GM23338 (cell line): ENCODE results near the gene PLEKHG4. TPM values are rescaled to one million over a fixed set of nuclear protein-coding genes. Genes with fewer than 3 reads are reported as not detected.

ENCODE experiments used
- ATAC-seq: fragments of 200-7000 bp; cut with Tn5 transposase; 3 replicates; pipeline ENCODE4 v1.9.1; 2020
- DNase-seq: peaks from one replicate; pipeline ENCODE4 v3.0.0-alpha.2; 2015; ENCODE audit warnings: low spot score
- H2AFZ ChIP-seq: fragments of 200-600 bp; sonication (generic); 2 replicates; pipeline ENCODE4 v1.8.0; 2016; ENCODE audit warnings: antibody characterized with exemption, mild to moderate bottlenecking, moderate library complexity
- H3F3A ChIP-seq: fragments of 200-600 bp; sonication (generic); replicated peaks from 2 replicates; pipeline ENCODE4 v1.8.0; 2017; ENCODE audit warnings: antibody characterized with exemption, mixed run types, low read depth
- H3K27ac ChIP-seq: fragments of 200-600 bp; sonication (generic); 2 replicates; pipeline ENCODE4 v1.6.1; 2016; ENCODE audit warnings: low read depth
- H3K27me3 ChIP-seq: fragments of 200-600 bp; sonication (generic); 2 replicates; pipeline ENCODE4 v1.8.0; 2016; ENCODE audit warnings: mild to moderate bottlenecking, mixed run types, moderate library complexity; ENCODE audit not compliant: insufficient read depth
- H3K36me3 ChIP-seq: fragments of 200-600 bp; sonication (generic); 2 replicates; pipeline ENCODE4 v1.8.0; 2016; ENCODE audit warnings: mild to moderate bottlenecking; ENCODE audit not compliant: insufficient read depth
- H3K4me1 ChIP-seq: fragments of 200-600 bp; sonication (generic); 2 replicates; pipeline ENCODE4 v1.8.0; 2016; ENCODE audit warnings: mild to moderate bottlenecking, moderate library complexity; ENCODE audit not compliant: insufficient read depth
- H3K4me2 ChIP-seq: fragments of 200-600 bp; sonication (generic); 2 replicates; pipeline ENCODE4 v1.7.1; 2017; ENCODE audit warnings: mixed run types
- H3K4me3 ChIP-seq: fragments of 200-600 bp; sonication (generic); 2 replicates; pipeline ENCODE4 v1.6.1; 2016; ENCODE audit warnings: mixed run types
- H3K79me2 ChIP-seq: fragments of 200-600 bp; sonication (generic); replicated peaks from 2 replicates; pipeline ENCODE4 v1.8.0; 2017; ENCODE audit warnings: mild to moderate bottlenecking; ENCODE audit not compliant: insufficient read depth
- H3K9me2 ChIP-seq: fragments of 200-600 bp; sonication (generic); 2 replicates; pipeline ENCODE4 v1.8.0; 2017; ENCODE audit not compliant: insufficient read depth
- H4K20me1 ChIP-seq: fragments of 200-600 bp; sonication (generic); replicated peaks from 2 replicates; pipeline ENCODE4 v1.8.0; 2017; ENCODE audit warnings: mild to moderate bottlenecking; ENCODE audit not compliant: insufficient read depth
- H3K27ac Mint-ChIP-seq: 2 replicates; pipeline ENCODE4 v1.8.0; 2020; ENCODE audit warnings: inconsistent platforms, mild to moderate bottlenecking, moderate library complexity, mixed read lengths
- H3K27me3 Mint-ChIP-seq: 3 replicates; pipeline ENCODE4 v1.8.0; 2022; ENCODE audit warnings: low read depth, mild to moderate bottlenecking, moderate library complexity, mixed read lengths, inconsistent platforms; ENCODE audit not compliant: insufficient read depth, poor library complexity
- H3K36me3 Mint-ChIP-seq: 3 replicates; pipeline ENCODE4 v1.8.0; 2021; ENCODE audit warnings: low read depth, mild to moderate bottlenecking, inconsistent platforms, moderate library complexity, mixed read lengths
- H3K4me1 Mint-ChIP-seq: 3 replicates; pipeline ENCODE4 v1.8.0; 2020; ENCODE audit warnings: mild to moderate bottlenecking, inconsistent platforms, mixed read lengths
- H3K4me3 Mint-ChIP-seq: 3 replicates; pipeline ENCODE4 v1.8.0; 2021; ENCODE audit warnings: moderate library complexity, mild to moderate bottlenecking, inconsistent platforms, mixed read lengths
- H3K9me3 Mint-ChIP-seq: 3 replicates; pipeline ENCODE4 v1.8.0; 2020; ENCODE audit warnings: moderate library complexity, mild to moderate bottlenecking, inconsistent platforms, mixed read lengths
- CREB1 ChIP-seq: fragments of 250-450 bp; sonication (Bioruptor Pico); IDR thresholded peaks from 2 replicates; pipeline ENCODE4 v1.5.0; 2020; ENCODE audit warnings: low read depth, mild to moderate bottlenecking, moderate library complexity
- EZH2 ChIP-seq: fragments of 200-600 bp; sonication (generic); IDR thresholded peaks from one replicate; pipeline ENCODE4 v1.8.0; 2017; ENCODE audit warnings: antibody characterized with exemption, mild to moderate bottlenecking, low read depth; ENCODE audit not compliant: unreplicated experiment
- JUNB ChIP-seq: IDR thresholded peaks from one replicate; pipeline ENCODE4 v1.6.1; 2016; ENCODE audit warnings: antibody characterized with exemption; ENCODE audit not compliant: unreplicated experiment
- NANOG ChIP-seq: IDR thresholded peaks from 2 replicates; pipeline ENCODE4 v1.6.1; 2016; ENCODE audit warnings: antibody characterized with exemption, borderline replicate concordance
- POLR2AphosphoS5 ChIP-seq: IDR thresholded peaks from 2 replicates; pipeline ENCODE4 v1.6.1; 2016; ENCODE audit warnings: antibody characterized with exemption, low read depth
- ZNF114 ChIP-seq: fragments of 250-450 bp; sonication (Bioruptor Pico); IDR thresholded peaks from 2 replicates; pipeline ENCODE4 v1.5.0; 2020; ENCODE audit warnings: mild to moderate bottlenecking, moderate library complexity
- polyA plus RNA-seq: library from polyadenylated mRNA; unstranded; fragments of >200 nt; fragmentation: Nextera tagmentation; extraction: Ambion mirVana; gene quantifications from 2 replicates; pipeline ENCODE4 v1.2.1, GENCODE V29; 2016
- total RNA-seq: library from RNA; depleted of rRNA; stranded (reverse); fragments of >200 nt; shearing (Covaris generic); gene quantifications from 2 replicates; pipeline ENCODE4 v1.2.3, GENCODE V29; 2014
- TF ChIP-seq, protein P1 (sequence below): IDR thresholded peaks from one replicate; pipeline ENCODE4 v1.6.1; 2018; ENCODE audit warnings: antibody characterized with exemption; ENCODE audit not compliant: unreplicated experiment
- TF ChIP-seq, protein P2 (sequence below): fragments of 250-450 bp; sonication (Bioruptor Pico); IDR thresholded peaks from 2 replicates; pipeline ENCODE4 v1.5.0; 2020; ENCODE audit warnings: mild to moderate bottlenecking, moderate library complexity
- TF ChIP-seq, protein P3 (sequence below), 2 experiments: fragments of 200-600 bp in 1 of 2; sonication (generic) in 1 of 2; conservative IDR thresholded peaks; 2 replicates each; pipeline versions ENCODE4 v1.5.1 to v1.6.1; 2016 to 2017; ENCODE audit warnings: antibody characterized with exemption in 2 of 2, low read depth in 2 of 2, mild to moderate bottlenecking in 2 of 2, moderate library complexity in 1 of 2
- TF ChIP-seq, protein P4 (sequence below): IDR thresholded peaks from 2 replicates; pipeline ENCODE4 v1.6.1; 2016; ENCODE audit warnings: antibody characterized with exemption

The PLEKHG4 gene
- total and polyA plus RNA-seq, 2 experiments from 2014 or later, result 3.2 to 10.3 TPM

DNA sequence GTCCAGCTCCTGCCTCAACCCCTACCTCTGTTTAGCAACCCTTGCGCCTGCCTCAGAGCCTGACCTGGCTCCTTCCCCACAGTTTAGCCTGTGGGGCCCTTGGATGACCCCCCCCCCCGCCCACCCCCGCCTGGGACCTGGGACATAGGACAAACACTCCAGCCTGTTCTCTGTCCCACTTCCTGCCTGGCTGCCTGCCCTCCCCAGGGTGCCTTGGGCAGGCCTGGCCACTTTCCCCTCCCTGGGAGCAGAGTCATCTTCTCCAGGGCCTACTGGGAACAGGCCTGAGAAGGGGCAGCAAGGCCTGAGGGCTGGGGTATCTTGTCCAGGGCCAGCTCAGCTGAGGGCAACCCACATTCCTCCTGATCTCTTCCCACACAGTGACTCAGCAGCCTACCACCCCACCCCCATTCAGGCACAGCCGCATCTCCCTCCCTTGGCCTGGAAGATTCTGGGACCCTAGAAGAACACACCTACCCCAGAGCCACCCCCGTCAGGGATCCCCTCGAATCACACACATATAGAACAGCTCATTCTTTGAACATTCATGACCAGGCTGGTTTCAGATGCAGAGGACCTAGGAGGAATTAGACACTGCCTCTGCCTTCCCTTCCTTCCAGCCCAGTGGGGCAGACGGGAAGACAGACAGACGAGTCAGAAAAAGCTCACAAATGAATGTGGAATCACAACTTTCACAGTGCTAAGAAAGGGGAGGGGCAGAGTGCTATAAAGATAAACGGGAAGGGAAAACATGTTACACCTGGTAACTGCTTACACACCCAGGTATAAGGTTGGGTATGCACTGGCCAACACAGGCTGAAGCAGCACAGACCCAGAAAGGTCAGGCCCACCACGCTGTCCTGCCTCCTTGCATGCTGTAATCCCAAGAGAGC lies 38.1 kb upstream of the PLEKHG4 start (continued):
- TF ChIP-seq, protein P1, sequence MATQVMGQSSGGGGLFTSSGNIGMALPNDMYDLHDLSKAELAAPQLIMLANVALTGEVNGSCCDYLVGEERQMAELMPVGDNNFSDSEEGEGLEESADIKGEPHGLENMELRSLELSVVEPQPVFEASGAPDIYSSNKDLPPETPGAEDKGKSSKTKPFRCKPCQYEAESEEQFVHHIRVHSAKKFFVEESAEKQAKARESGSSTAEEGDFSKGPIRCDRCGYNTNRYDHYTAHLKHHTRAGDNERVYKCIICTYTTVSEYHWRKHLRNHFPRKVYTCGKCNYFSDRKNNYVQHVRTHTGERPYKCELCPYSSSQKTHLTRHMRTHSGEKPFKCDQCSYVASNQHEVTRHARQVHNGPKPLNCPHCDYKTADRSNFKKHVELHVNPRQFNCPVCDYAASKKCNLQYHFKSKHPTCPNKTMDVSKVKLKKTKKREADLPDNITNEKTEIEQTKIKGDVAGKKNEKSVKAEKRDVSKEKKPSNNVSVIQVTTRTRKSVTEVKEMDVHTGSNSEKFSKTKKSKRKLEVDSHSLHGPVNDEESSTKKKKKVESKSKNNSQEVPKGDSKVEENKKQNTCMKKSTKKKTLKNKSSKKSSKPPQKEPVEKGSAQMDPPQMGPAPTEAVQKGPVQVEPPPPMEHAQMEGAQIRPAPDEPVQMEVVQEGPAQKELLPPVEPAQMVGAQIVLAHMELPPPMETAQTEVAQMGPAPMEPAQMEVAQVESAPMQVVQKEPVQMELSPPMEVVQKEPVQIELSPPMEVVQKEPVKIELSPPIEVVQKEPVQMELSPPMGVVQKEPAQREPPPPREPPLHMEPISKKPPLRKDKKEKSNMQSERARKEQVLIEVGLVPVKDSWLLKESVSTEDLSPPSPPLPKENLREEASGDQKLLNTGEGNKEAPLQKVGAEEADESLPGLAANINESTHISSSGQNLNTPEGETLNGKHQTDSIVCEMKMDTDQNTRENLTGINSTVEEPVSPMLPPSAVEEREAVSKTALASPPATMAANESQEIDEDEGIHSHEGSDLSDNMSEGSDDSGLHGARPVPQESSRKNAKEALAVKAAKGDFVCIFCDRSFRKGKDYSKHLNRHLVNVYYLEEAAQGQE, result no peak
- no peak for TF ChIP-seq CREB1
- no peak for TF ChIP-seq JUNB

DNA sequence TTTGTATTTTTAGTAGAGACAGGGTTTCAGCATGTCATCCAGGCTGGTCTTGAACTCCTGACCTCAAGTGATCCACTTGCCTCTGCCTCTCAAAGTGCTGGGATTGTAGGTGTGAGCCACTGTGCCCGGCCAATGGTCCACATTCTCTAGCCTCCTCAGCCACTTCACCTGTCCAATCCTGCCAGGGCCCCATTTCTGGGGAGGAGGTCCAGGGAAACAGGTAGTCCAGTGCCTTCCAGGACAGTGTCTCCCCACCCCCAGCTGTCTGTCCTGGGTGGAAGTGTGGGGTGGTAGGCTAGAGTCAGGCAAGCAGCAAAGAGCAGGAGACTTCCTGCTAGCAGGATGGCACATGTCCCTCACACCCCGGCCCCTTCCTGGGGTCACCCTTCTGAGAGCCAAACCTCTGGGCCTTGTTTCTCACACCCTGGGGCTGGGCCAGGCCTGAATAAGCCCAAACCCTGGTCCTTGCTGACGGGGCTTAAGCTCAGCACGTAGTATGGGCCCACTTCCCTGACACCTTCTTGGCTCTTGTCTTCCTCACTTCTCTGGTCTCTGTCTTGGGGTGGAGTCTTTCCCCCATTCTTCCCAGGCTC lies 37.1 kb upstream of the PLEKHG4 start:
- peaks cover 41% of the 10 kb centered on the region for H3K4me1 Mint-ChIP-seq
- no peak overlapping the region for H3K4me2 ChIP-seq
- no peaks in the 10 kb centered on the region for H3K27me3 ChIP-seq
- no peaks in the 10 kb centered on the region; the same call in 1 of the 2 replicates for H4K20me1 ChIP-seq
- H3K27ac Mint-ChIP-seq, result no peak overlapping the region; the same call in 1 of the 2 replicates
- ATAC-seq (no peak), DNase-seq (no peak)
- peaks cover 22% of the 10 kb centered on the region for H3K4me1 ChIP-seq
- H2AFZ ChIP-seq, result no peak overlapping the region
- no peak overlapping the region; the same call in 2 of the 3 replicates for H3K4me3 Mint-ChIP-seq
- peaks cover 12% of the 10 kb centered on the region for H3K27me3 Mint-ChIP-seq
- no peak overlapping the region for H3K4me3 ChIP-seq
- peaks cover 28% of the 10 kb centered on the region for H3K36me3 Mint-ChIP-seq
- no peaks in the 10 kb centered on the region; the same call in 2 of the 3 replicates for H3K9me3 Mint-ChIP-seq
- H3K79me2 ChIP-seq, result peaks cover 36% of the 10 kb centered on the region
- H3F3A ChIP-seq, result peaks cover 15% of the 10 kb centered on the region; the same call in 1 of the 2 replicates
- H3K27ac ChIP-seq, result no peak overlapping the region
- no peaks in the 10 kb centered on the region for H3K36me3 ChIP-seq
- H3K9me2 ChIP-seq, result no peaks in the 10 kb centered on the region
- no peak for TF ChIP-seq JUNB
- TF ChIP-seq EZH2, result no peak
- TF ChIP-seq, protein P2, sequence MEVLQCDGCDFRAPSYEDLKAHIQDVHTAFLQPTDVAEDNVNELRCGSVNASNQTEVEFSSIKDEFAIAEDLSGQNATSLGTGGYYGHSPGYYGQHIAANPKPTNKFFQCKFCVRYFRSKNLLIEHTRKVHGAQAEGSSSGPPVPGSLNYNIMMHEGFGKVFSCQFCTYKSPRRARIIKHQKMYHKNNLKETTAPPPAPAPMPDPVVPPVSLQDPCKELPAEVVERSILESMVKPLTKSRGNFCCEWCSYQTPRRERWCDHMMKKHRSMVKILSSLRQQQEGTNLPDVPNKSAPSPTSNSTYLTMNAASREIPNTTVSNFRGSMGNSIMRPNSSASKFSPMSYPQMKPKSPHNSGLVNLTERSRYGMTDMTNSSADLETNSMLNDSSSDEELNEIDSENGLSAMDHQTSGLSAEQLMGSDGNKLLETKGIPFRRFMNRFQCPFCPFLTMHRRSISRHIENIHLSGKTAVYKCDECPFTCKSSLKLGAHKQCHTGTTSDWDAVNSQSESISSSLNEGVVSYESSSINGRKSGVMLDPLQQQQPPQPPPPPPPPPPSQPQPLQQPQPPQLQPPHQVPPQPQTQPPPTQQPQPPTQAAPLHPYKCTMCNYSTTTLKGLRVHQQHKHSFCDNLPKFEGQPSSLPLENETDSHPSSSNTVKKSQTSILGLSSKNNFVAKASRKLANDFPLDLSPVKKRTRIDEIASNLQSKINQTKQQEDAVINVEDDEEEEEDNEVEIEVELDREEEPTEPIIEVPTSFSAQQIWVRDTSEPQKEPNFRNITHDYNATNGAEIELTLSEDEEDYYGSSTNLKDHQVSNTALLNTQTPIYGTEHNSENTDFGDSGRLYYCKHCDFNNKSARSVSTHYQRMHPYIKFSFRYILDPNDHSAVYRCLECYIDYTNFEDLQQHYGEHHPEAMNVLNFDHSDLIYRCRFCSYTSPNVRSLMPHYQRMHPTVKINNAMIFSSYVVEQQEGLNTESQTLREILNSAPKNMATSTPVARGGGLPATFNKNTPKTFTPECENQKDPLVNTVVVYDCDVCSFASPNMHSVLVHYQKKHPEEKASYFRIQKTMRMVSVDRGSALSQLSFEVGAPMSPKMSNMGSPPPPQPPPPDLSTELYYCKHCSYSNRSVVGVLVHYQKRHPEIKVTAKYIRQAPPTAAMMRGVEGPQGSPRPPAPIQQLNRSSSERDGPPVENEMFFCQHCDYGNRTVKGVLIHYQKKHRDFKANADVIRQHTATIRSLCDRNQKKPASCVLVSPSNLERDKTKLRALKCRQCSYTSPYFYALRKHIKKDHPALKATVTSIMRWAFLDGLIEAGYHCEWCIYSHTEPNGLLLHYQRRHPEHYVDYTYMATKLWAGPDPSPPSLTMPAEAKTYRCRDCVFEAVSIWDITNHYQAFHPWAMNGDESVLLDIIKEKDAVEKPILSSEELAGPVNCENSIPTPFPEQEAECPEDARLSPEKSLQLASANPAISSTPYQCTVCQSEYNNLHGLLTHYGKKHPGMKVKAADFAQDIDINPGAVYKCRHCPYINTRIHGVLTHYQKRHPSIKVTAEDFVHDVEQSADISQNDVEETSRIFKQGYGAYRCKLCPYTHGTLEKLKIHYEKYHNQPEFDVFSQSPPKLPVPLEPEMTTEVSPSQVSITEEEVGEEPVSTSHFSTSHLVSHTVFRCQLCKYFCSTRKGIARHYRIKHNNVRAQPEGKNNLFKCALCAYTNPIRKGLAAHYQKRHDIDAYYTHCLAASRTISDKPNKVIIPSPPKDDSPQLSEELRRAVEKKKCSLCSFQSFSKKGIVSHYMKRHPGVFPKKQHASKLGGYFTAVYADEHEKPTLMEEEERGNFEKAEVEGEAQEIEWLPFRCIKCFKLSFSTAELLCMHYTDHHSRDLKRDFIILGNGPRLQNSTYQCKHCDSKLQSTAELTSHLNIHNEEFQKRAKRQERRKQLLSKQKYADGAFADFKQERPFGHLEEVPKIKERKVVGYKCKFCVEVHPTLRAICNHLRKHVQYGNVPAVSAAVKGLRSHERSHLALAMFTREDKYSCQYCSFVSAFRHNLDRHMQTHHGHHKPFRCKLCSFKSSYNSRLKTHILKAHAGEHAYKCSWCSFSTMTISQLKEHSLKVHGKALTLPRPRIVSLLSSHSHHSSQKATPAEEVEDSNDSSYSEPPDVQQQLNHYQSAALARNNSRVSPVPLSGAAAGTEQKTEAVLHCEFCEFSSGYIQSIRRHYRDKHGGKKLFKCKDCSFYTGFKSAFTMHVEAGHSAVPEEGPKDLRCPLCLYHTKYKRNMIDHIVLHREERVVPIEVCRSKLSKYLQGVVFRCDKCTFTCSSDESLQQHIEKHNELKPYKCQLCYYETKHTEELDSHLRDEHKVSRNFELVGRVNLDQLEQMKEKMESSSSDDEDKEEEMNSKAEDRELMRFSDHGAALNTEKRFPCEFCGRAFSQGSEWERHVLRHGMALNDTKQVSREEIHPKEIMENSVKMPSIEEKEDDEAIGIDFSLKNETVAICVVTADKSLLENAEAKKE (CRISPR knock-in tag), result no peak
- TF ChIP-seq, protein P3, sequence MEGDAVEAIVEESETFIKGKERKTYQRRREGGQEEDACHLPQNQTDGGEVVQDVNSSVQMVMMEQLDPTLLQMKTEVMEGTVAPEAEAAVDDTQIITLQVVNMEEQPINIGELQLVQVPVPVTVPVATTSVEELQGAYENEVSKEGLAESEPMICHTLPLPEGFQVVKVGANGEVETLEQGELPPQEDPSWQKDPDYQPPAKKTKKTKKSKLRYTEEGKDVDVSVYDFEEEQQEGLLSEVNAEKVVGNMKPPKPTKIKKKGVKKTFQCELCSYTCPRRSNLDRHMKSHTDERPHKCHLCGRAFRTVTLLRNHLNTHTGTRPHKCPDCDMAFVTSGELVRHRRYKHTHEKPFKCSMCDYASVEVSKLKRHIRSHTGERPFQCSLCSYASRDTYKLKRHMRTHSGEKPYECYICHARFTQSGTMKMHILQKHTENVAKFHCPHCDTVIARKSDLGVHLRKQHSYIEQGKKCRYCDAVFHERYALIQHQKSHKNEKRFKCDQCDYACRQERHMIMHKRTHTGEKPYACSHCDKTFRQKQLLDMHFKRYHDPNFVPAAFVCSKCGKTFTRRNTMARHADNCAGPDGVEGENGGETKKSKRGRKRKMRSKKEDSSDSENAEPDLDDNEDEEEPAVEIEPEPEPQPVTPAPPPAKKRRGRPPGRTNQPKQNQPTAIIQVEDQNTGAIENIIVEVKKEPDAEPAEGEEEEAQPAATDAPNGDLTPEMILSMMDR (conservative IDR thresholded peaks at IDR 0.05; ENCODE audit: low read depth in 2 of 2), result no peak
- TF ChIP-seq ZNF114 (CRISPR knock-in tag), result no peak
- no peak for TF ChIP-seq NANOG
- no peak for TF ChIP-seq POLR2AphosphoS5
- TF ChIP-seq, protein P4, sequence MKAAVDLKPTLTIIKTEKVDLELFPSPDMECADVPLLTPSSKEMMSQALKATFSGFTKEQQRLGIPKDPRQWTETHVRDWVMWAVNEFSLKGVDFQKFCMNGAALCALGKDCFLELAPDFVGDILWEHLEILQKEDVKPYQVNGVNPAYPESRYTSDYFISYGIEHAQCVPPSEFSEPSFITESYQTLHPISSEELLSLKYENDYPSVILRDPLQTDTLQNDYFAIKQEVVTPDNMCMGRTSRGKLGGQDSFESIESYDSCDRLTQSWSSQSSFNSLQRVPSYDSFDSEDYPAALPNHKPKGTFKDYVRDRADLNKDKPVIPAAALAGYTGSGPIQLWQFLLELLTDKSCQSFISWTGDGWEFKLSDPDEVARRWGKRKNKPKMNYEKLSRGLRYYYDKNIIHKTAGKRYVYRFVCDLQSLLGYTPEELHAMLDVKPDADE, result no peak
